Activated CD8-positive, alpha-beta memory T cell treated with anti-CD3 and anti-CD28 coated beads for 24 hours (primary cell): ENCODE measurements around the gene BTBD9.

Experiments used
- DNase-seq: peaks from one replicate; pipeline ENCODE4 v3.0.0-alpha.2; 2020

The BTBD9 gene

DNA sequence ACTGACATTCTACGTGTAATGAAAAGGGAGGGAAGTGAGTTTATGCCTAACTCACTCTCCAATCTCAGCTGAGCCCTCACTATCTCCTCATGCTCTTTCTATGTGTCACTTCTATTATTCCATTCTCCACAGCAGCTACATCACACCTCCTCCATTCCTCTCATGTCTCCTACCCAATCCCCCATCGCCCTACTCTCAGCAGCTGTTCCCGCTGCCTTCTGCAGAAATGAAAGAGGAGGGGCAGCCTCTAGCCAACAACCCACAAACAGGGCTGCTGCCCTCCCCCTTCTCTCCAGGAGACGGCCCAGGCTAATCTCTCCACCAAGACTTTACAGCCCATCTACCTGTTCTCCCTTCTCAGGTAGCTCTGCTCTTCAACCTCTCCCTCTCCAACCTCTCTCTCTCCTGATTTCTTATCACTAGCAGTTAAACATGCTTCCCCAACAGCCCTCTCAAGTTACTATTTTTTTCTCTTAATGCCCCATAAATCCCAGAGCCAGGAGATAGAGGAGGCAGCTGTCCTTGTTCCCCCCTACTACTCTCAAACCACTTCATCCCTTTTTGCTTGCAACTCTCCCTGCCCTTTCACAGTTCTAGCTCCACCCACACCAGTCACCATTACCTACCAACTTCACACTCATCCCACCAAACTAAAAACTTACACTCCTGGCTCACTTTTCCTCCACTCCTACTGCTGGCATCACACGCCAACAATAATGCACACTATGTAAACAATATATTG is 136.5 kb downstream of the BTBD9 start:
- no peak for DNase-seq

GRCh38 chr6:38502423-38502822 is 137.3 kb downstream of the BTBD9 start:
- no peak for DNase-seq

DNA sequence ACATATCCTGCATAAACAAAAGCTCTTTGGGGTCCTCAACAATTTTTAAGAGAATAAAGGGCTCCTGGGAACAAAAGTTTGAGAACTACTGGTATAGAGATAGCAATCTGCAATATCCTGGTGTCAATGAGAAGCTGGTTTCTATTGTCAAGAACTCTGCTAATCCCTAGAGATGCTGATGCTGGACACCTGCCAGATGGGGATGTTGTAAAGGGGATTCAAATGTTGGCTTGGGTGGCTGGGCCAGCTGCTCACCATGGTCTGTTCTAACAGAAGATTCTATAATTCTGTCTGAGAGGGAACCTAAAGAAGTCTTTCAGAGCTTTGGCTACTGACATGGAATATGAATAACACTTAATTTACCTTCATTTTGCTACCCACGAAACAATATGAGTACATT is 137.8 kb downstream of the BTBD9 start:
- no peak for DNase-seq

DNA sequence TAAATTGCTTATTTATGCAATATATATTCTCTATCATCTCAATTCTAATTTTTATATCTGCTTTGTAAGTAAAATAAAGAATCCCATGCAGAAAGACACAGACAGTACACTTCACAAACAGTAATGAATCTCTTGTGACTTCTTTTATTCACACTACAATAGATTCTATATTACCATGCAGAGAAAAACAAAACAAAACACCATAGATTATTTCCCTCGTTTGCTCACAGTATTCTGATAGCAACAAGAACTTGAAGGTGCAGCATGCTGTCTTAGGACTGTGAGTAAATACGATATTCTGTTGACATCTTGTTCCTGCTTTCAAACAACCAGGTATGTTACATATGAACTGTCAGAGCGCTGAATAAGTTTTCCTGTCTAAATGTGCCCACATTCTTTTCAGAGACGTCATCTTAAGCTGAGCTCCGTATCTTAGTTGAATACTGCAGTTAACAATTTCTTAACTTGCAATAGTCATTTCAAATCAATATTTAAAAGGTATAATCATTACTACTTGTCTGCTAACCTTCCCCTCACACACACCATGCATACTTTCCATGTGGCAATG is 140.1 kb downstream of the BTBD9 start:
- DNase-seq: no peak

DNA sequence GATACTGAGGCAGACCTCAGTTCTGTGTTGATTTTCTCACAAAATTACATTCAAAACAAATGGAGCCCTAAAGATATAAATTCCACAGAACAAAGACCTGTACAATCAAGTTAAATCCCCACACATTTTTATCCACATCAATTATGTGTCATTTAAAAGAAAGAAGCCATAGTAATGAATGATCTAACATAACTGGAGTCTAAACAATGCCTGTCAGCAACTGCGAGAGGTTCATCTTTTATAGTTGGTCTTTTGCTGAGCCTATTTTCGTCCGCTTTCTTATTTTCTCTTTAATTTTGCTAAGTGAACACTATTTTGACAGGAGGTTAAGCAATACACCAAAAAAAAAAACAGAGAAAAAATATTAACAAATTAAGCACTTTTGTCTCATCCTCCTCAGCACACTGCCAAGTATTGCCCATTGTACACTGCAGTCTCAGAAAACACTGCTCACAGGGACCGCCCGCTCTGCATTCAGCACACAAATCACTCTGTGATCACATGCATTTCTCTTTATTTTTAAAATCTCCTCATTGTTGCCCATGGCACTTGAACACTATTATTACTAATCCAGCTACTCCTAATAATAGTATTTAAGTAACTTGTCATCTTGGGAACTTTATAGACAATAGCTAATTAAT is 140.8 kb downstream of the BTBD9 start:
- no peak for DNase-seq

DNA sequence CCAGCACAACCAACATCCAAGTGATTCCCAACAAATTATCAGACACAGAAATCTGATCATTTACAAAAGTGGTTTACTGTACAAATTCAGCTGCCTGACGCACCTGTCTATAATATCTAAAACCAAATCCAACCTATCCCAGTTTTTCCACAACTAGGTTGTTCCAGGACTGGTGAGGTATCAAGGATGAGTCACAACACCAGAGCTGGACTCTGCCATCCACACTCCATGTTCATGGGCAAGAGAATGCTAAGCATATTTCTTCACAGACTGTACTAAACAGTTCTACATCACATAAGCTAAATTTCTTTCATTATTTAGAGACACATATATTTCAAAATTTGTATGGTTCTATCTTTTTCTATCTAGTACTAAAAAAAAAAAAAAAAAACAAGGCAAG is 141.6 kb downstream of the BTBD9 start:
- no peak for DNase-seq

DNA sequence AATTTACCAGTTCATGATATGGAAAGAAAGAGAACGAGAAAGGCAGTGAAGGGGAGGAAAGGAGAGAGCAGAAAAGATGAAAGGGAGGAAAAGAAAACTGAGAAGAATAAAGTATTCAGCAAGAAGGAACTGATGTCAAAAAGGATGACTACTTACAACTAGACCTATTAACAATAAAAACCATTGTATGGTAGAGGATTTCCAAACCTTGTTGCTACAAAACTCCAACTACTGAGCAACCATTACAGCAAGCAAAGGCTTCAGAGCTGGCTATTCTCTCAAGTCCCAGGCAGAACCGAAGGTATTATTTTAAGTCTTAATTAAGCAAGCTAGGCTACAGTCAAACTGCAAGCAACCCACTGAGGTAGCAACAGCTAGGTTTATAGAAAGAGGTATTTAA is 142.2 kb downstream of the BTBD9 start:
- DNase-seq: no peak

DNA sequence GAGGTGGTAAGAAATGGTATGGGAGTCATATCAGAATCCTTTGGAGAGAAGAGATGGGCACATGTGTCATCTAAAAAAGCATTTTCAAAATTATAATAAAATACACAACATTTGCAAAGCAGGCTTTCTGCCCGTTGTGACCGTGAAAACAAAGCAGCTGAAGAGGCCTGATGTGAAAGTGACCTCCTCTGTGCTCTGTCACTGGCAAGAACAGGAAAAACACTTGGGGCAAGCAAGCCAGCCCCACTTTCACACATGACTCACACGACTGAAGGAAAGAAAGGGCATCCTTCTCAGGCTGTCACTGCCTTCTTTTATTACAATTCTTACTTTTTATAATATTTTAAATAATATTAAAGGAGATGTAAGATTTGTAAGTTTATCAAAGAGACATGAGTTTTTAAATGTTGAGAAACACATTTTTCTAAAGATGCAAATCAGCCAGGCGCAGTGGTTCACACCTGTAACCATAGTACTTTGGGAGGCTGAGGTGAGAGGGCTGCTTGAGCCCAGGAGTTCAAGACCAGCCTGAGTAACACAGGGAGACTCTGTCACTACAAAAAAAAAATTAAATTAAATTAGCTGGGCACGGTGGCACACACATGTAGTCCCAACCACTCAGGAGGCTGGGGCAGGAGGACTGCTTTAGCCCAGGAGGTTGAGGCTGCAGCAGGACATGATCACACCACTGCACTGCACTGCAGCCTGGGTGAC is 143.7 kb downstream of the BTBD9 start:
- DNase-seq: no peak

- no peak for DNase-seq
Measured at GRCh38 chr6:38495518-38495917, 144.2 kb downstream of the BTBD9 start.

DNA sequence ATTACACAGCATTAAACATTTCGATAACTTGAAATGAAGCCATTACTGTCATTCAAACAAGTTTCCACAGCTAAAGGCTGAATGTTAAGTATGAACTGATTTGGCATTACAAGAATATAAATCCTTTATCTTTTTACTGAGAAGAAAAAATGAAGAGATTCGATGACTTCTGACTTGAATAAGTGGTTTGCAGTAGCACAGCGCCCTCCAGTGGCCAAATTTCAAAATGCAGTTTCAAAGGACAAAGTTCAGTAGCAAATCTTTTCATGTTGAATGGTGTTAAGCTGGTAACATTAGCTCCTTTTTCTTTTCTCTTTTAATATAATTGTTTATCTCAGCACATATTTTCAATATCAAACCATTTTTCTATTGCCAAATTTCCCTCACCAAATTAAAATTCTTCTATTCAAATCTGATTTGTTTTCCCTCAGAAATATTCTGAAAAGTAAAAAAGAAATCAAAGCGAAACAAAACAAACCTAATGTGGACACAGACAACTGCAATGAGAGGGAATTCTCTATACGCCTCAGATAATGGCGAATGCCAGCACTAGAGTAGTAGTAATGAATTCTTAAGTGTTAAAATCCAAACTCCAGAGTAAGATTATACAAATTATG is 145.7 kb downstream of the BTBD9 start:
- DNase-seq: peak; percentile 92

GRCh38 chr6:38492031-38492430 is 147.7 kb downstream of the BTBD9 start:
- no peak for DNase-seq

DNA sequence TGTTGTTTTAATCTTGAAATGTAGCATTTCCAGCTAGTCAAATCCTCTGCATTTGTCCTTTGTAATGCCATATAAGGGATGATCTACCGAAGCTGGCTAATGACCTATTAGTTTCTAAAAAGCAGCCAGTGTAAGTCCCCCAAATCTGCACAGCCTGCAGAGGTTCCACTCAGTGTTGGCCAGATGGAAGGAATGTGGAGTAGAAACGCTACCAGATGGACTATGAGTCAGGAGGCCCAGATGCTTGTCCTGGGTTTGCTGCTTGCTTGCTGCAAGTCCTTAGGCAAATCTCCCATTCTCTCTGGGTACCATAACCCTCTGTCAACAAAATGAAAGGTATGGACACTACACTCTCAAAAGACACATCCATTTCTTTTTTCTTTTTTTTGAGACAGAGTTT is 149.8 kb downstream of the BTBD9 start:
- no peak for DNase-seq

GRCh38 chr6:38487423-38487822 is 152.3 kb downstream of the BTBD9 start:
- no peak for DNase-seq

DNA sequence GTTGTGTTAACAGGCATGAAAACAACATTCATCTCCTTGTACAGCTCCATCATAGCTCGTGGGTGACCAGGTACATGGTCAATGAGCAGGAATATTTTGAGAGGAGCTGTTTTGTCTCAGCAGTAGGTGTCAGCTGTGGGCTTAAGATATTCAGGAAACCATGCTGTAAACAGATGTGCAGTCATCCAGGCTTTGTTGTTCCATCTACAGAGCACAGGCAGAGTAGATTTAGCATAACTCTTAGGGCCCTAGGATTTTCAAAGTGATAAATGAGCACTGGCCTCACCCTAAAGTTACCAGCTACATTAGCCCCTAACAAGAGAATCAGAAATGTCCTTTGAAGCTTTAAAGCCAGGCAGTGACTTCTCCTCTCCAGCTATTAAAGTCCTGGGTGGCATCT is 154.2 kb downstream of the BTBD9 start:
- no peak for DNase-seq

- DNase-seq: no peak
Measured at GRCh38 chr6:38484656-38485055, 155.1 kb downstream of the BTBD9 start.

- no peak for DNase-seq
Measured at GRCh38 chr6:38483526-38483925, 156.2 kb downstream of the BTBD9 start.

- DNase-seq: no peak
Measured at GRCh38 chr6:38482466-38482865, 157.3 kb downstream of the BTBD9 start.

DNA sequence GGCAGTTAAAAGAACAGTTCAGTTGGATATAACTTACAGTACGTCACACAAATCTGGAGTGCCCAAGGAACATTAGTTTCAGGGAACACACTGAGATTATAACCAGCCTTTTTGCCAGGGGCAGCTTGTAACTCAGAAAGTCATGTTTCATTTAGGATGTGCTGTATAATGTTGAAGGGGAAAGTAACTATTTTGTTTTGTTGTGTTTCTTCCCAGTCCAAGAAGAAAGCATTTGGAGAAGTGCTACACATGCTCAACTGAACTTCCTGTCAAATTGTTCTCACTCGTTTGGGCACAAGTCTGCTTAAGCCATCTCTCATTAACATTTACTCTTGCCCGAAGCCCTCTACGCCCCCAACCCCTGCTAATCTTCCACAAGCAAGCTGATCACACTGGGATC is 157.9 kb downstream of the BTBD9 start:
- no peak for DNase-seq

DNA sequence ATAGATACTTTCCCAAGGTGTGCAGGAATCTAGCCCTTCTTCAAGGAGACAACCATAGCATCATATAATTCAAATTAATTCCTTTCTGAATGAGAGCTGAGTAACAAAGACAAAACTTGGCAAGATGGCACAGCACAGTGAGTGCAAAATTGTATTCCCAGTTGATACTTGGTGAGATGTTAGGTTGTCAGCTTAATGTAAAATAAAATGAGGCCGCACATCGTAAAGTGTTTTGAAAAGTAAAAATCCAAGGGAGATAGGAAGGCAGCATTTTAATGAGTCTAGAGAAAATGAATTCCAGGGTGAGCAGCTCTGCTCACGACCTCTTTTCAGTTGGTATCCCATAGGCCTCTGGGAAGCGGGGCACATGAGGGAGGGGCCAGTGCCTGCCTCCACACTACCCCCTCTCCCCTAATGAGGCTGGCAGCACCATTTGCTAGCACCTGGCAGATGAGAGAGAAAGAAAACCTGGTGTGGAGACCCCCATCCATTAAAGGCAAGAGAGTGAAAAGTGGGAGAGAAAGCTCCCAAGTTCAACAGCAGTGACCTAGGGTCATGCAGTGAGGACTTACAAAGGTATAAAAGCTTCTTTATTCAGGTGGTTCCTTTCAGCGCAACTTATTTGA is 158.4 kb downstream of the BTBD9 start:
- DNase-seq: no peak

GRCh38 chr6:38480036-38480435 is 159.7 kb downstream of the BTBD9 start:
- no peak for DNase-seq

- no peak for DNase-seq
Measured at GRCh38 chr6:38479331-38479730, 160.4 kb downstream of the BTBD9 start.

DNA sequence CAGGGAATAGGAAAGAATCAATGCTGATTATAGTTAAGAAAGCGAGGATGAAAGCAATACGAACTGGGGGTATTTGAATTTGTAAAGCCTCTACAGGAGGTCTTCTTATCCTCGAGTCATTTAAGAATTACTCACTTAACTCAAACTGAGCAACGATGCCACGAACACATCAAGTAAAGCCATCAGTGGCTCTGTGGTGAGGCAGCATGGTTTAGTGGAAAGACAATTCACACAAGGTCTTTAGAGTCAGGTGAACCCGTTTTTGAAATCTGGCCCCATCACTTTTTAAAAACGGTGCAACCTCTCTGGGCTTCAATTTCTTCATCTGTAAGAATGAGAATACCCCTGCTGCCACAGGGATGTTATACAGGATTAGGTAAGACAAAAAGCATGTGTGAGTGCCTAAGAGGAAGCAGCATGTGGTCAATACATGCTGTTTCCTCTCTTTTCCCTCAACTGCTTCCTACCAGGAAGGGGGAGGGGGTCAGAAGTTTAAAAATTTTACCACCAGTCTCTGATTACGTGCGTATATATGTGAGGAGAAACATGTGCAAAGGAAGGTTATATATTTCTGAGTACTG is 162.0 kb downstream of the BTBD9 start:
- DNase-seq: no peak

DNA sequence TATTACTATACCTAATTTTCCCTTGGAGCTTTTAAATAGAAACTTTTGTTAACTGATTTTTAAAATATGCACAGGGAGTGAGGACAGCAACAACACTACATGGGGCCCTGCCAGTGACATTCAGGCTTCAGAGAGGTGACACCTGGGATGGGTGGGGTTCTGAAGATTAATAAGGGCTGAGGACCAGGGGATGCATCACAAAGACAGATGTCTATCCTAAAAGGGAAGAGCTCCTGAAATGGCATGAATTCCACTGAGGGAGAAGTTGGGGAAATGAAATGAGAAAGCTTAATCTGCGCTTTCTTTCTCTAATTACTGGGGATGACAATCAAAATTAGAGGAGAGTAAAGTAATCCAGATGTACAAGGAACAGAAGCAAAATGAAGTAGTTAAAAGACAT is 162.8 kb downstream of the BTBD9 start:
- DNase-seq: no peak
